Measurements from ENCODE around the gene PLOD2.

The PLOD2 gene

GRCh38 chr3:146052056-146052790, 108.8 kb downstream of the PLOD2 start:
- no peak for DNase-seq (ENCODE audit: extremely low read depth, low read depth)
- TF ChIP-seq CTCF (IDR thresholded peaks at IDR 0.05; ENCODE audit: low read depth, low read length), result no peak

GRCh38 chr3:146050691-146051090, 110.3 kb downstream of the PLOD2 start:
- TF ChIP-seq CTCF (IDR thresholded peaks at IDR 0.05; ENCODE audit: low read depth, low read length), result no peak

GRCh38 chr3:146047485-146047884, 113.5 kb downstream of the PLOD2 start:
- TF ChIP-seq CTCF (IDR thresholded peaks at IDR 0.05; ENCODE audit: low read depth, low read length), result no peak
- DNase-seq (ENCODE audit: extremely low read depth, low read depth), result no peak

More at GRCh38 chr3:146050691-146051090, 110.3 kb downstream of the PLOD2 start:
- no peak for DNase-seq (ENCODE audit: extremely low read depth, low read depth)

- DNase-seq (ENCODE audit: extremely low read depth, low read depth), result no peak
- TF ChIP-seq CTCF (IDR thresholded peaks at IDR 0.05; ENCODE audit: low read depth, low read length), result no peak
Observed at GRCh38 chr3:146044046-146044445, 116.9 kb downstream of the PLOD2 start.

- TF ChIP-seq CTCF (IDR thresholded peaks at IDR 0.05; ENCODE audit: low read depth, low read length), result no peak
- no peak for DNase-seq (ENCODE audit: extremely low read depth, low read depth)
Observed at GRCh38 chr3:146040630-146041029, 120.4 kb downstream of the PLOD2 start.

- no peak for DNase-seq (ENCODE audit: extremely low read depth, low read depth)
- TF ChIP-seq CTCF (IDR thresholded peaks at IDR 0.05; ENCODE audit: low read depth, low read length), result no peak
Observed at GRCh38 chr3:146037697-146038096, 123.3 kb downstream of the PLOD2 start.

GRCh38 chr3:146036281-146036680, 124.7 kb downstream of the PLOD2 start:
- no peak for DNase-seq (ENCODE audit: extremely low read depth, low read depth)
- no peak for TF ChIP-seq CTCF (IDR thresholded peaks at IDR 0.05; ENCODE audit: low read depth, low read length)

Measured in AG09319 (cell line).